Keratinocyte (primary cell): ENCODE data around the gene NHLRC2. TPM values are rescaled to one million over a fixed set of nuclear protein-coding genes. Genes with fewer than 3 reads are reported as not detected.

Experiments used
- DNase-seq: peaks from one replicate; pipeline ENCODE4 v3.0.0-alpha.2; 2011; ENCODE audit warnings: low read depth, missing footprints, low spot score
- FAIRE-seq: peaks from 2 replicates; lab custom pipeline; 2011; peaks lifted over from hg19 to GRCh38; lab: Jason Lieb, UNC
- H2AFZ ChIP-seq: 2 replicates; pipeline ENCODE4 v1.6.0; 2012; ENCODE audit warnings: low read length, control low read depth, inconsistent platforms; ENCODE audit not compliant: control insufficient read depth
- H3K27ac ChIP-seq: 2 replicates; pipeline ENCODE4 v1.5.1; 2011; ENCODE audit warnings: low read length; ENCODE audit not compliant: control insufficient read depth, insufficient read depth
- H3K27me3 ChIP-seq: 3 replicates; pipeline ENCODE4 v1.6.0; 2011; ENCODE audit warnings: low read length; ENCODE audit not compliant: control insufficient read depth, insufficient read depth; ENCODE audit errors: extremely low read depth
- H3K36me3 ChIP-seq, 2 experiments: 2 replicates in 1 of 2; 3 replicates in 1 of 2; pipeline ENCODE4 v1.5.1; 2011; ENCODE audit warnings: low read length in 2 of 2, mild to moderate bottlenecking in 1 of 2; ENCODE audit not compliant: control insufficient read depth in 2 of 2, insufficient read depth in 2 of 2; ENCODE audit errors: extremely low read depth in 1 of 2
- H3K4me1 ChIP-seq: 3 replicates; pipeline ENCODE4 v1.5.1; 2011; ENCODE audit warnings: low read length; ENCODE audit not compliant: control insufficient read depth, insufficient read depth; ENCODE audit errors: extremely low read depth
- H3K4me2 ChIP-seq: 3 replicates; pipeline ENCODE4 v1.6.0; 2011; ENCODE audit warnings: low read depth, low read length; ENCODE audit not compliant: control insufficient read depth, insufficient read depth; ENCODE audit errors: extremely low read depth
- H3K4me3 ChIP-seq, 3 experiments: fragments of 200-600 bp in 1 of 3; sonication (generic) in 1 of 3; 2 replicates in 2 of 3; 3 replicates in 1 of 3; pipeline ENCODE4 v1.5.1; 2011 to 2016; ENCODE audit warnings: low read length in 3 of 3, mild to moderate bottlenecking in 3 of 3, control low read depth in 2 of 3, inconsistent platforms in 1 of 3, low read depth in 1 of 3, mixed read lengths in 1 of 3, mixed run types in 1 of 3, moderate library complexity in 1 of 3; ENCODE audit not compliant: control insufficient read depth in 2 of 3, insufficient read depth in 2 of 3; ENCODE audit errors: extremely low read depth in 1 of 3
- H3K79me2 ChIP-seq: 2 replicates; pipeline ENCODE4 v1.6.0; 2012; ENCODE audit warnings: low read length; ENCODE audit not compliant: control insufficient read depth, insufficient read depth
- H3K9ac ChIP-seq: 3 replicates; pipeline ENCODE4 v1.6.0; 2011; ENCODE audit warnings: low read length; ENCODE audit not compliant: control insufficient read depth, insufficient read depth; ENCODE audit errors: extremely low read depth
- H3K9me1 ChIP-seq: 3 replicates; pipeline ENCODE4 v1.6.0; 2011; ENCODE audit warnings: low read length; ENCODE audit not compliant: control insufficient read depth, insufficient read depth; ENCODE audit errors: extremely low read depth
- H3K9me3 ChIP-seq: 2 replicates; pipeline ENCODE4 v1.5.1; 2012; ENCODE audit warnings: low read depth, low read length; ENCODE audit not compliant: control insufficient read depth
- H4K20me1 ChIP-seq: 3 replicates; pipeline ENCODE4 v1.6.0; 2011; ENCODE audit warnings: low read length; ENCODE audit not compliant: control insufficient read depth, insufficient read depth; ENCODE audit errors: extremely low read depth
- CTCF ChIP-seq, 3 experiments: IDR thresholded peaks in 1 of 3; conservative IDR thresholded peaks in 1 of 3; optimal IDR thresholded peaks in 1 of 3; 2 replicates in 2 of 3; 3 replicates in 1 of 3; pipeline versions ENCODE3 to v1.5.1; 2011; ENCODE audit warnings: low read length in 3 of 3, mild to moderate bottlenecking in 3 of 3, moderate library complexity in 2 of 3, control low read depth in 1 of 3, inconsistent platforms in 1 of 3; ENCODE audit not compliant: insufficient read depth in 2 of 3; ENCODE audit errors: extremely low read depth in 1 of 3
- EZH2 ChIP-seq: IDR thresholded peaks from one replicate; pipeline ENCODE4 v1.6.1; 2012; ENCODE audit warnings: inconsistent platforms, mild to moderate bottlenecking, low read length, moderate library complexity
- dilution Hi-C: fragments of 300-500 bp; cut with MboI; formaldehyde crosslinking; loops from one replicate; pipeline ENCODE4 v1.7.0; 2020; ENCODE audit warnings: low sequenced_read_pairs; ENCODE audit not compliant: extremely low pct_ligation_motif_present
- polyA plus RNA-seq, 5 experiments: library from polyadenylated mRNA; depleted of rRNA in 3 of 5; stranded (reverse) in 3 of 5; stranded (forward) in 1 of 5; unstranded in 1 of 5; fragments of >200 nt; gene quantifications; 1 replicate in 1 of 5; 2 replicates in 3 of 5; 3 replicates in 1 of 5; pipeline versions ENCODE4 v1.2.1 to v1.2.3, GENCODE V29; 2011 to 2012; ENCODE audit warnings: missing spikeins in 2 of 5, low read depth in 1 of 5, low replicate concordance in 1 of 5

The NHLRC2 gene
- polyA plus RNA-seq, 1 donor (not counting 4 experiments of a cell fraction or from before 2014, with no cell fraction given) = 7.5 TPM

GRCh38 chr10:113932854-113933253 is 78.4 kb downstream of the NHLRC2 start:
- no peak overlapping the region for H2AFZ ChIP-seq
- no peak overlapping the region for H3K4me2 ChIP-seq
- no peak overlapping the region for H3K27ac ChIP-seq
- H3K27me3 ChIP-seq = no peaks in the 10 kb centered on the region
- TF ChIP-seq EZH2 (no peak), CTCF (optimal IDR thresholded peaks at IDR 0.05 in 1 of 3, IDR thresholded peaks at IDR 0.05 in 1 of 3, conservative IDR thresholded peaks at IDR 0.05 in 1 of 3; ENCODE audit: extremely low read depth in 1 of 3, insufficient read depth in 2 of 3, low read length in 3 of 3) (no peak)
- no peak for DNase-seq
- H3K9ac ChIP-seq = no peak overlapping the region
- no peak overlapping the region for H3K4me3 ChIP-seq
- no peaks in the 10 kb centered on the region for H4K20me1 ChIP-seq
- H3K4me1 ChIP-seq = no peaks in the 10 kb centered on the region
- H3K79me2 ChIP-seq = no peaks in the 10 kb centered on the region
- dilution Hi-C loops = no loop called here
- FAIRE-seq = no peak
- H3K9me3 ChIP-seq = no peaks in the 10 kb centered on the region
- H3K36me3 ChIP-seq = no peaks in the 10 kb centered on the region
- no peaks in the 10 kb centered on the region for H3K9me1 ChIP-seq

- Histone ChIP-seq H3K36me3 (no peaks in the 10 kb centered on the region), H2AFZ (no peak overlapping the region), H3K9ac (no peak overlapping the region), H3K4me1 (no peaks in the 10 kb centered on the region), H3K27me3 (no peaks in the 10 kb centered on the region), H3K4me2 (no peak overlapping the region), H4K20me1 (no peaks in the 10 kb centered on the region), H3K9me1 (no peaks in the 10 kb centered on the region), H3K4me3 (no peak overlapping the region), H3K27ac (no peak overlapping the region), H3K79me2 (no peaks in the 10 kb centered on the region), H3K9me3 (no peaks in the 10 kb centered on the region)
- no peak for FAIRE-seq
- dilution Hi-C loops = no loop called here
- DNase-seq = no peak
- no peak for TF ChIP-seq CTCF (optimal IDR thresholded peaks at IDR 0.05 in 1 of 3, IDR thresholded peaks at IDR 0.05 in 1 of 3, conservative IDR thresholded peaks at IDR 0.05 in 1 of 3; ENCODE audit: extremely low read depth in 1 of 3, insufficient read depth in 2 of 3, low read length in 3 of 3)
- no peak for TF ChIP-seq EZH2
These were observed 79.6 kb downstream of the NHLRC2 start for GRCh38 chr10:113933894-113934532.
